Left lobe of liver (tissue), 2 donors: Measurements from ENCODE around the gene ZNF17. TPM values are rescaled to one million over a fixed set of nuclear protein-coding genes. Genes with fewer than 3 reads are reported as not detected.
A peak's percentile ranks its signal among the peaks of the same experiment; 100 is the strongest.
"Not testable (repeated sequence)": the region's sequence is repeated elsewhere in the genome, so short reads cannot be mapped to it uniquely, and the experiment has no call there.

Experiments used
- ATAC-seq: fragments of 200-7000 bp; cut with Tn5 transposase; one replicate; pipeline ENCODE4 v1.9.1; 2020; ENCODE audit warnings: mild to moderate bottlenecking, moderate library complexity
- DNase-seq: peaks from one replicate; pipeline ENCODE4 v3.0.0-alpha.2; 2020; ENCODE audit warnings: low spot score
- total RNA-seq: library from RNA; stranded (reverse); gene quantifications from one replicate; pipeline ENCODE4 v1.2.1, GENCODE V29; 2021
- donor health status: DM: no; HTN: no; CAD: no; lungs with moderate emphysema.
- donor health status: DM: no; HTN: yes; CAD: no.

Gene ZNF17
- total RNA-seq, result 4.6 TPM

DNA sequence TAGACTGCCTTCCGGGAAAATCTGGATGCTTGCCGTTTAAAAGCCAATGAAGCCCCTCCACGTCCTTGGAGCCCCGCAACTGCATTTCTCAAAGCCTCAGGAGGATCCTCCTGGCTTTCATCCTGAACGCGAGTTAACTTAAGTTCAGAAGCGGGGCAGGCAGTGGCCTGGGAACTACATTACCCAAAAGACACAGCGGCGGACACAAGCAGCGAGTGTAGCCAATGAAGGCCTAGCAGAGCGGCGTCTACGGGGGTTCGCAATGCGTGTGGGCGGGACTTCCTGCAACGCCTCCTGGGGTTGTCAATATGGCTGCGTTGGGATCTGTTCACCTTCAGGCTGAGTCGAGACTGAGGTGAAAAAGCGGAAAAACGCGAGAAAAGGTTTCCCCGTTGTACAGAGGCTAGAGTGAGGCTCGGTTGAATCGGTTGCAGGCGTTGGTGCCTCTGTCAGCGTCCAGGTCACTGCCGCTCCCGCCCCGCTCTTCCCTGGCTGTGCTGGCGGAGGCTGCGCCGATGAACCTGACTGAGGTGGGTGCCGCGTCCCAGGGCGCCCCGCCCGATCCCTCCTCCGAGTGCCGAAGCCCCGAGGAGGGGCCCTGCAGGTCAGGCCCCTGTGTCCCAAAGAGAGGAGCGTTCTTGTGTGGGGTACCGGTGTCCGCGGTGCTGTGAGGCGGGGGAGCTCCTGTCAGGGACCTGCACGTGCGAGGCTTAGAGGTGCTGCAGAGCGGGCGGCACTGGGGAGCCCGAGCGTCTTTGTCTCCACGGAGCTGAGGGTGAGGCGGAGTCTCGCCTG lies at the start of gene ZNF17:
Gene ZNF17 (plus strand): TSS at position 285 of the 795 bp plus-strand sequence. CDS start 2,455 bp downstream, outside the sequence.
- DNase-seq (peak; percentile 94), ATAC-seq (peak; percentile 100)

DNA sequence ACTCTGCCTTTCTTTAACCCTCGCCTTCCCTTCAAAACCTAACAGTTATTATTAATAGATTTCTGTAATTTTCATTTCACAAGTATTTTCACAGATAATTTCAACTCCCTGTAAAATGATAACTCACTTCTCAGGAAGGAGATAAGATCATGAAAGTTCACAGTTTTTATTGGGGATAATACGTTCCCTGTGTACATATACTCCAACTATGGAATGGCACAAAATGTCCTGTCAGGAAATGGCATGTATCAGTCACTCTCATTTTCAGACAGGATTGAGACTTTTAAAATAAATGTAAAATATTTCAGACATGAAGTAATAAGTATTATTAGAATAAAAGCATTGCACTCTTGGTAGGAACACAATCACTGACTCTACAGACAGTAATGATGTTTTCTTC lies 48.5 kb upstream of the ZNF17 start:
- DNase-seq, result no peak

GRCh38 chr19:57362997-57363687 lies 47.8 kb upstream of the ZNF17 start, which contains the start of the genes TRAPPC2B and ZNF547:
Gene TRAPPC2B (plus strand): TSS chr19:57363551. CDS start chr19:57364834, 1,283 bp downstream.
Gene ZNF547 (plus strand): TSS chr19:57363551. CDS start chr19:57368556, 5,005 bp downstream.
- ATAC-seq (peak; percentile 96), DNase-seq (peak; percentile 98)

More for the DNA sequence above, 48.5 kb upstream of the ZNF17 start:
- ATAC-seq, result no peak

DNA sequence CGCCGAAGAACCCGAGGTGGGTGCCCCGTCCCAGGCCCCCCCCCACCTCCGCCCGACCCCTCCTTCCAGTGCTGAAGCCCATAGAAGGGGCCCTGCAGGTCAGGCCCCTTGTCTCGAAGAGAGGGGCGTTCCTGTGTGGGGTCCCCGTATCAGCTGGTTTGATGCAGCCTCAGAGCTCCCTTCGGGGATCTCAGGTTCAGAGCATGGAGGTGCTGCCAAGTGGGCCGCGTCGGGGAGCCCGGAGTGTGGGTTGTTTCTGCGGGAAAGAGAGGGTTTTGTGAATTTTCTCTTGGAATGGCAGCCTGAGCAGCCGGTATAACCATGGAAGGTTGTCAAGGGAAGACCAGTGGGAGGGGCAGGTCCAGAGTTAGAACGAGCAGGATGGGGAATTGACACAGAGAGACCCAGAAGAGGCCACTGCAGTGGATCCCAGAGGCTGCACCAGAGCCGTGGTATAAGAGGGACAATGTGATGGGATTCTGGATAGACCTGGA lies 47.2 kb upstream of the ZNF17 start:
- peak; percentile 46 for DNase-seq

GRCh38 chr19:57366776-57367175 lies 44.2 kb upstream of the ZNF17 start:
- ATAC-seq (no peak), DNase-seq (no peak)

More for the DNA sequence above, 47.2 kb upstream of the ZNF17 start:
- no peak for ATAC-seq

DNA sequence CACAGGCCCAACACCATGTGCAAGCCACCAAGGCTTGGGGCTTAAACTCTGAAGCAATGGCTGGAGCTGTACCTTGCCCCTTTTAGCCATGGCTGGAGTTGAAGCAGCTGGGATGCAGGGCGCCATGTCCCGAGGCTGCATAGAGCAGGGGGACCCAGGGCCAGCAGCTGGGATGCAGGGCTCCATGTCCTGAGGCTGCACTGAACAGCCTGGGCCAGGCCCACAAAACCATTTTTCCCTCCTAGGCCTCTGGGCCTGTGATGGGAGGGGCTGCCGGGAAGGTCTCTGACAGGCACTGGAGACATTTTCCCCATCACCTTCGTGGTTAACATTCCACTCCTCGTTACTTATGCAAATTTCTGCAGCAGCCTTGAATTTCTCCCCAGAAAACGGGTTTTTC lies 36.8 kb upstream of the ZNF17 start:
- ATAC-seq (no peak), DNase-seq (no peak)

DNA sequence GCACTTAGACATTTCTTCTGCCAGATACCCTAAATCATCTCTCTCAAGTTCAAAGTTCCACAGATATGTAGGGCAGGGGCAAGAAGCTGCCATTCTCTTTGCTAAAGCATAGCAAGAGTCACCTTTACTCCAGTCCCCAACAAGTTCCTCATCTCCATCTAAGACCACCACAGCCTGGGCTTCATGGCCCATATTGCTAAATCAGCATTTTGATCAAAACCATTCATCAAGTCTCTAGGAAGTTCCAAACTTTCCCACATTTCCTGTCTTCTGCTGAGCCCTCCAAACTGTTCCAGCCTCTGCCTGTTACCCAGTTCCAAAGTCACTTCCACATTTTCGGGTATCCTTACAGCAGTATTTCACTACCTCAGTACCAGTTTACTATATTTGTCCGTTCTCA lies 36.3 kb upstream of the ZNF17 start:
- not testable (repeated sequence) for DNase-seq, ATAC-seq

- ATAC-seq, result no peak
- DNase-seq, result no peak
These were observed 34.8 kb upstream of the ZNF17 start for GRCh38 chr19:57376151-57376550.

DNA sequence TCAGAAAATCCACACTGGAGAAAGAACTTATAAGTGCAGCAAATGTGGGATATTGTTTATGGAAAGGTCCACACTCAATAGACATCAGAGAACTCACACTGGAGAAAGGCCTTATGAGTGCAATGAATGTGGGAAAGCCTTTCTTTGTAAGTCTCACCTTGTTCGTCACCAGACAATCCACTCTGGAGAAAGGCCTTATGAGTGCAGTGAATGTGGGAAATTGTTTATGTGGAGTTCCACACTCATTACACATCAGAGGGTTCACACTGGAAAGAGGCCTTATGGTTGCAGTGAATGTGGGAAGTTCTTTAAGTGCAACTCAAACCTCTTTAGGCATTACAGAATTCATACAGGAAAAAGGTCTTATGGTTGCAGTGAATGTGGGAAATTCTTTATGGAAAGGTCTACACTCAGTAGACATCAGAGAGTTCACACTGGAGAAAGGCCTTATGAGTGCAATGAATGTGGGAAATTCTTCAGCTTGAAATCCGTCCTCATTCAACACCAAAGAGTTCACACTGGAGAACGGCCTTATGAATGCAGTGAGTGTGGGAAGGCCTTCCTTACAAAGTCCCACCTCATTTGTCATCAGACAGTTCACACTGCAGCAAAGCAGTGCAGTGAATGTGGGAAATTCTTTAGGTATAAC lies 33.3 kb upstream of the ZNF17 start:
- ATAC-seq, result no peak
- DNase-seq, result no peak

DNA sequence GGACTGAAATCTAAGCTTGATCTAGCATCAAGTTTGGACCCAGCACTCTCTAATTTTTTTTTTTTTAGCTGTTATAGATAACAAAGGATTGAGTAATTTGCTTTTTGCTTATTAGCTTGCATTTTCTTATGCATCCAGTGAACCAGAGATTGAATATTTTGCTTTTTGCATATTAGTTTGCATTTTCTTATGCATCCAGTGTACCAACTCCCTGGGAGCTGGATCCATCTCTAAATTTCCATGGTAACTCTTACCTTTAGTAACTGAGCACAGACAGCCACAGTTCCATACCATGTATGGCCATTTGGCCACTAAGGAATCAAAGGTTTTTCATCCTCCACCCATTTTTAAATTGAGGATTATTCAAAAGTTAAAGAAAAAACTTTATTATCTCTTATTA lies 30.0 kb upstream of the ZNF17 start:
- ATAC-seq, result no peak
- no peak for DNase-seq

DNA sequence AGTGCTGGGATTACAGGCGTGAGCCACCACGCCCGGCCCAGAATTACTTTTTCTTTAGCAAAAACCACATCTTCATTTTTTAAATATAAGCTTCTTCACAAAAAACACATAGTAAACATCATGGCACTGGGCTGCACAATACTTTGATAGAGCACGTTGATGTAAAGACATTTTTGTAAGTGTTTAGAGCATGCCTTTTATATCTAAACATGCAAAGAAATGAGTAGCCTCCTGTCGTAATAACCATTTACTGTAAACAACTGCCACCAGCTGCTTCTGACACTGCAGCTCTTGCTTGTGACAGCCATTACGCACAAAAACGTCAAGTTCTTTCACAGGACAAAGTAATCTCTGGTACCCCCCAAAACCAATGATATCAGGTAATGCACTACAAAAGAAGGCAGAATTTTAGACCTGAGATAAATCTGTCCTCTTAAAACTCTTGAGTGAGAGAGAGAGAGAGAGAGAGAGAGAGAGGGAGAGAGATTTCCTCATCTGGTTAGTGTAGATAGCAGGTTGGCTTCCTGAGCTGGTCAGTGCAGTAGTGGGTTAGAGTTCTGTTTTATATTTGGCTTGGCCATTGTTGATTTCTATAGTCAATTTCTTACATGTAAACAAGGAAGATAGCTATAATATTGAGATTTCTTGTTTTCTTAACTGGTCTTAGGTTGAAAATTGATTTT lies 28.0 kb upstream of the ZNF17 start:
- DNase-seq, result no peak
- no peak for ATAC-seq

- no peak for DNase-seq
- ATAC-seq, result no peak
These were observed 21.7 kb upstream of the ZNF17 start for GRCh38 chr19:57389194-57389729.

DNA sequence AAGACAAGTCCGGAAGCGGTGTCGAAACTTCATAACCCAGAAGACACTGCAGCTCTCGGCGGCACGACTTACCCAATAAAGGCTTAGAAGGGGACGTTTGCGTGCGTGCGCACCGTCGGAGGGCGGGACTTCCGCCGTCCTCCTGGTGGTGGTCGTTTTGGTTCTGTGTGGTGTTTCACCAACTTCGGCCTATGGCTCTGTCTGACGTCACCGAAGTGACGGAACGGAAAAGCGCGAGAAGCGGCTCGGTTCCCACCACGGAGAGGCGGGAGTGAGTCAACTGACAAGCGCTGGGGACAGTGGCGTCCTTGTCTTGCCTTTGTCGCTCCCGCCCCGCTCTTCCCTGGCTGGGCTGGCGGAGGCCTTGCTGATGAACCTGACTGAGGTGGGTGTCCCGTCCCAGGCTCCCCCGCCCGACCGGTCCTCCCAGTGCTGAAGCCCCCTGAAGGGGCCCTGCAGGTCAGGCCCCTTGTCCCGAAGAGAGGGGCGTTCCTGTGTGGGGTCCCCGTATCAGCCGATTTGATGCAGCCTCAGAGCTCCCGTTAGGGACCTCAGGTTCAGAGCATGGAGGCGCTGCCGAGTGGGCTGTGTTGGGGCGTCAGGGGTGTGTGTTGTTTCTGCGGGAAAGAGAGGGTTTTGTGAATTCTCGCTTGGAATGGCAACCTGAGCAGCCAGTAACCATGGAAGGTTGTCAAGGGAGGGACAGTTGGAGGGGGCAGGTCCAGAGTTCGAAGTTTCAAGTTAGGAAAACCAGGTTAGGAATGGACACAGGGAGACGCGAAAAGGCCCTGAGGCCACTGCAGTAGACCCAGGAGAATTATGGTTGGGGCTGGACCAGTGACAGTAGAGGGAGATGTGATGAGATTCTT lies 21.0 kb upstream of the ZNF17 start, which contains the start of gene ZNF548:
Gene ZNF548 (plus strand): TSS at position 125 of the 869 bp plus-strand sequence. CDS start 246 bp downstream, at position 371.
- ATAC-seq (peak; percentile 98), DNase-seq (peak; percentile 94)

DNA sequence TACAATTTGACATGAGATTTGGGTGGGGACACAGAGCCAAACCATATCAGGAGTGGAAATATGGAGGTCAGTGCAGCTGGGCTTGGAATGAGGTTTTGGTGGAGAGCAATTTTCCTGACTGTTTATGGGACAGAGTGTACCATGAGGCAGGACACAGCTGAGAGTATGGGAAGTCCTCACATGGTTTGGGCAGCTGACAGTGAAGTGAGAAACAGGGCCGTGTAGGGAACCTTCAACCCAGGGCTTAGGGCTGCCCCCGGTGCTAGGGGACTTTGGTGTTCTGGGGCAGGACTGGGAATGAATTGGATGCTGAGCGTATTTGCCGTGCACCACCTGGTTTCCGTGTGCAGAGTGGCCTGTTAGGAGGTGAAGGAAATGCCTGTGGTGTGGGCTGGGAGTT lies 15.3 kb upstream of the ZNF17 start:
- DNase-seq (no peak), ATAC-seq (no peak)

GRCh38 chr19:57398868-57399267 lies 12.1 kb upstream of the ZNF17 start:
- DNase-seq (no peak), ATAC-seq (no peak)

- no peak for ATAC-seq
- no peak for DNase-seq
These were observed 7.0 kb upstream of the ZNF17 start for GRCh38 chr19:57403737-57404563.

GRCh38 chr19:57406516-57407123 lies 4.3 kb upstream of the ZNF17 start:
- peak; percentile 55 for DNase-seq
- ATAC-seq, result peak; percentile 70

DNA sequence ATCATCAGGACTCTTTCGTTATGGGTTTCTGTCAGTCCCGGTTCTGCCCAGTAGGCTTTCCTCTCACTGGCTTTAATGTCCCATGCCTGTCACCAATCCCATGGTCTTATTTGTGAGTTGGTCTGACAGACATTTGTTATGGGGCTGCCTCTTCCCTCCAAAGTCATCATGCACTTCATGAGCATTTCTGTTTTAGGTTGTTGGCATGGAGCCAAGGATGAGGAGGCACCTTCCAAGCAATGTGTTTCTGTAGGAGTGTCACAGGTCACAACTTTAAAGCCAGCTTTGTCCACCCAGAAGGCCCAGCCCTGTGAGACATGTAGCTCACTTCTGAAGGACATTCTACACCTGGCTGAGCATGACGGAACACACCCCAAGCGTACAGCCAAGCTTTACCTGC lies 8.5 kb downstream of the ZNF17 start:
- ATAC-seq, result no peak
- DNase-seq, result no peak
